Osteocyte (in vitro differentiated cells): ENCODE data around the gene HIP1. TPM values are rescaled to one million over a fixed set of nuclear protein-coding genes. Genes with fewer than 3 reads are reported as not detected.

Experiments used
- DNase-seq: peaks from one replicate; pipeline ENCODE4 v3.0.0; 2021; ENCODE audit warnings: mixed read lengths; ENCODE audit not compliant: unreplicated experiment; ENCODE audit errors: extremely low spot score
- H3K27ac Mint-ChIP-seq: one replicate; pipeline ENCODE4 v1.8.0; 2021; ENCODE audit warnings: mild to moderate bottlenecking, mixed read lengths; ENCODE audit not compliant: unreplicated experiment
- H3K27me3 Mint-ChIP-seq: one replicate; pipeline ENCODE4 v1.8.0; 2021; ENCODE audit warnings: mixed read lengths; ENCODE audit not compliant: unreplicated experiment
- H3K36me3 Mint-ChIP-seq: one replicate; pipeline ENCODE4 v1.8.0; 2021; ENCODE audit warnings: mixed read lengths; ENCODE audit not compliant: unreplicated experiment
- H3K4me1 Mint-ChIP-seq: one replicate; pipeline ENCODE4 v1.8.0; 2021; ENCODE audit warnings: mixed read lengths; ENCODE audit not compliant: unreplicated experiment
- H3K4me3 Mint-ChIP-seq: one replicate; pipeline ENCODE4 v1.8.0; 2021; ENCODE audit warnings: mild to moderate bottlenecking, moderate library complexity, mixed read lengths; ENCODE audit not compliant: unreplicated experiment
- H3K9me3 Mint-ChIP-seq: one replicate; pipeline ENCODE4 v1.8.0; 2021; ENCODE audit warnings: mixed read lengths; ENCODE audit not compliant: unreplicated experiment
- CTCF ChIP-seq: fragments of 200-600 bp; sonication (generic); IDR thresholded peaks from 2 replicates; pipeline ENCODE4 v1.5.0; 2021; ENCODE audit warnings: antibody characterized with exemption, mild to moderate bottlenecking, moderate library complexity
- total RNA-seq: library from RNA; stranded (reverse); gene quantifications from 2 replicates; pipeline ENCODE4 v1.2.1, GENCODE V29; 2021

HIP1 gene
- total RNA-seq, 1 donor from 2014 or later: 55.3 TPM

- no peak for DNase-seq
- TF ChIP-seq CTCF: no peak
- Mint-ChIP-seq H3K27me3 (no peaks in the 10 kb centered on the region), H3K36me3 (peaks cover 13% of the 10 kb centered on the region), H3K9me3 (no peaks in the 10 kb centered on the region), H3K4me3 (no peak overlapping the region), H3K27ac (no peak overlapping the region), H3K4me1 (no peaks in the 10 kb centered on the region)
Measured at GRCh38 chr7:75704928-75705327, 33.8 kb downstream of the HIP1 start.

GRCh38 chr7:75702515-75702914 lies 36.2 kb downstream of the HIP1 start:
- H3K27ac Mint-ChIP-seq: no peak overlapping the region
- no peaks in the 10 kb centered on the region for H3K9me3 Mint-ChIP-seq
- no peaks in the 10 kb centered on the region for H3K4me1 Mint-ChIP-seq

DNA sequence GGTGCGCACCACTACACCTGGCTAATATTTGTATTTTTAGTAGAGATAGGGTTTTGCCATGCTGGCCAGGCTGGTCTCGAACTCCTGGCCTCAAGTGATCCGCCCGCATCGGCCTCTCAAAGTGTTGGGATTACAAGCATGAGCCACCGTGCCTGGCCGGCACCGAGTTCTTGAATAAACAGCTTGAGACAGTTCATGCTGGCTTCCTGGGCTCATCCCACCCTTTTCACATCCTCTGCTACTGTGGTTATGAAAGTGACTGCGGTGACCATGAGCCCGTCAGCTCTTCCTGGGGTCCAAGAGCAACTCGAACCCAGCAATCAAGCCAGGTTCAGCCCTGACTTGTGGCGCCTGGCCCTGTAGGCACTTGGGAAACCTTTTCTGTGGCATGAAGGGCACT lies 38.7 kb downstream of the HIP1 start:
- no peaks in the 10 kb centered on the region for H3K9me3 Mint-ChIP-seq
- no peak overlapping the region for H3K4me3 Mint-ChIP-seq
- no peaks in the 10 kb centered on the region for H3K27me3 Mint-ChIP-seq
- peaks cover under 1% of the 10 kb centered on the region for H3K4me1 Mint-ChIP-seq
- no peak for TF ChIP-seq CTCF
- peaks cover 2% of the 10 kb centered on the region for H3K36me3 Mint-ChIP-seq
- H3K27ac Mint-ChIP-seq: no peak overlapping the region
- no peak for DNase-seq

More at GRCh38 chr7:75702515-75702914, 36.2 kb downstream of the HIP1 start:
- H3K27me3 Mint-ChIP-seq: no peaks in the 10 kb centered on the region
- H3K4me3 Mint-ChIP-seq: no peak overlapping the region
- DNase-seq: no peak
- H3K36me3 Mint-ChIP-seq: no peaks in the 10 kb centered on the region
- no peak for TF ChIP-seq CTCF

DNA sequence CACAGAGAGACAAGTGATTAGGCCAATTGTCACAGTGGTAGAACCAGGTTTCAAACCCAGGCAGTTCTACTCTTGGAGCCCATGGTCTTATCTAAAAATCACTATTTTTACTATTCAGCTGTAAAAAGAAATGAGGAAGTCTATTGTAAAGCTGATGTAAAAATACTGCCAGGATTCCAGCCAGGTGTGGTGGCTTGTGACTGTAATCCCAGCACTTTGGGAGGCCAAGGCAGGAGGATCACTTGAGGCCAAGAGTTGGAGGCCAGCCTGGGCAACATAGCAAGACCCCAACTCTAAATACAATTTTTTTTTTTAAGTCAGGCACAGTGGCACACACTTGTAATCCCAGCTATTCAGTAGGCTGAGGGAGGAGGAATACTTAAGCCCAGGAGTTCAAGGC lies 40.4 kb downstream of the HIP1 start:
- Mint-ChIP-seq H3K9me3 (no peaks in the 10 kb centered on the region), H3K36me3 (peaks cover 7% of the 10 kb centered on the region), H3K4me3 (no peak overlapping the region), H3K4me1 (peaks cover 4% of the 10 kb centered on the region), H3K27me3 (no peaks in the 10 kb centered on the region), H3K27ac (no peak overlapping the region)
- DNase-seq: no peak
- no peak for TF ChIP-seq CTCF

DNA sequence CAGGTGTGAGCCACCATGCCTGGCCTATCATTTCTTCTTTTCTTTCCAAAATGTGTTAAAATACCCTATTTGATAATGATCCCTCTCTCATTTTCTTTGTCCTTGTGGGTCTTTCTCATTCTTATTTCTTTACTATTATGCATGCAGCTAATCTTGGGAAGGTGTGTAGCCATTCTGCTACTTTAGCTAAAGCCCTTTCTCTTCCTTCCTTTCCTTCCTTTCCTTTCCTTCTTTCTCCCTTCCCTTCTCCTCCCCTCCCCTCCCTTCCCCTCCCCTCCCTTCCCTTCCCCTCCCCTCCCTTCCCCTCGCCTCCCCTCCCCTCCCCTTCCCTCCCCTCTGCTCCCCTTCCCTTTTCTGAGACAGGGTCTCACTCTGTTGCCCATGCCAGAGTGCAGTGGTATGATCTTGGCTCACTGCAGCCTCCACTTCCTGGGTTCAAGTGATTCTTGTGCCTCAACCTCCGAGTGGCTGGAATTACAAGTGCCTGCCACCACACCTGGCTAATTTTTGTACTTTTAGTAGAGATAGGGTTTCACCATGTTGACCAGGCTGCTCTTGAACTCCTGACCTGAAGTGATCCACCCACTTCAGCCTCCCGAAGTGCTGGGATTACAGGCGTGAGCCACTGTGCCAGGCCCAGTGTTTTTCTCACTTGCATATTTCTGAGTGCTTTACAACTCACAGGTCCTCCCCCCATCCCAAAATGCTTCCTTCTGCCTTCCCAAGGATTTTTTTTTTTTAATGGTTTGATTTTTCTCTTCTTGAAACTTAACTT lies 42.3 kb downstream of the HIP1 start:
- no peak for DNase-seq
- Mint-ChIP-seq H3K4me3 (no peak overlapping the region), H3K36me3 (peaks cover 9% of the 10 kb centered on the region), H3K9me3 (no peaks in the 10 kb centered on the region), H3K4me1 (peaks cover 5% of the 10 kb centered on the region), H3K27me3 (no peaks in the 10 kb centered on the region), H3K27ac (no peak overlapping the region)
- TF ChIP-seq CTCF: no peak
